Dendritic cell treated with granulocyte-macrophage colony-stimulating factor and Interleukin-4, amounts not matched to agents 40 ng/mL and 50 ng/mL, for 4 days (primary cell): ENCODE measurements around the gene PDGFRA.
"Not testable (repeated sequence)": the region's sequence is repeated elsewhere in the genome, so short reads cannot be mapped to it uniquely, and the experiment has no call there.

ENCODE experiments used
- H3K27ac Mint-ChIP-seq: one replicate; pipeline ENCODE4 v1.8.0; 2022; ENCODE audit warnings: mild to moderate bottlenecking, mixed read lengths
- H3K27me3 Mint-ChIP-seq: one replicate; pipeline ENCODE4 v1.8.0; 2022; ENCODE audit warnings: mild to moderate bottlenecking, mixed read lengths
- H3K36me3 Mint-ChIP-seq: one replicate; pipeline ENCODE4 v1.8.0; 2022; ENCODE audit warnings: low read depth, mixed read lengths
- H3K4me1 Mint-ChIP-seq: one replicate; pipeline ENCODE4 v1.8.0; 2022; ENCODE audit warnings: low read depth, mixed read lengths
- H3K4me3 Mint-ChIP-seq: one replicate; pipeline ENCODE4 v1.8.0; 2022; ENCODE audit warnings: mild to moderate bottlenecking, moderate library complexity, mixed read lengths
- H3K9me3 Mint-ChIP-seq: one replicate; pipeline ENCODE4 v1.8.0; 2022; ENCODE audit warnings: mixed read lengths
- intact Hi-C: fragments of 100-400 bp; cut with micrococcal nuclease; formaldehyde crosslinking; loops from one replicate; pipeline ENCODE4 v1.15.0; 2022

PDGFRA gene

GRCh38 chr4:54290980-54291379 is 61.9 kb downstream of the PDGFRA start:
- H3K27me3 Mint-ChIP-seq = no peaks in the 10 kb centered on the region
- peaks cover 31% of the 10 kb centered on the region for H3K9me3 Mint-ChIP-seq
- no peaks in the 10 kb centered on the region for H3K36me3 Mint-ChIP-seq
- intact Hi-C loops = no loop called here
- H3K27ac Mint-ChIP-seq = no peak overlapping the region
- no peaks in the 10 kb centered on the region for H3K4me1 Mint-ChIP-seq
- H3K4me3 Mint-ChIP-seq = no peak overlapping the region

GRCh38 chr4:54296548-54297203 is 67.6 kb downstream of the PDGFRA start:
- Mint-ChIP-seq H3K36me3 (no peaks in the 10 kb centered on the region), H3K9me3 (peaks cover 37% of the 10 kb centered on the region), H3K4me1 (no peaks in the 10 kb centered on the region), H3K27ac (no peak overlapping the region), H3K4me3 (no peak overlapping the region), H3K27me3 (no peaks in the 10 kb centered on the region)
- intact Hi-C loops = no loop called here

GRCh38 chr4:54308110-54308509 is 79.0 kb downstream of the PDGFRA start:
- Mint-ChIP-seq H3K4me3 (no peak overlapping the region), H3K36me3 (no peaks in the 10 kb centered on the region), H3K27me3 (peaks cover 5% of the 10 kb centered on the region), H3K27ac (no peak overlapping the region), H3K4me1 (no peaks in the 10 kb centered on the region), H3K9me3 (peaks cover 24% of the 10 kb centered on the region)
- intact Hi-C loops = no loop called here

GRCh38 chr4:54315561-54316538 is 86.8 kb downstream of the PDGFRA start:
- intact Hi-C loops = no loop called here

GRCh38 chr4:54317690-54318089 is 88.6 kb downstream of the PDGFRA start:
- Mint-ChIP-seq H3K4me3 (no peak overlapping the region), H3K27ac (peak overlapping the region; percentile 31), H3K27me3 (peaks cover 1% of the 10 kb centered on the region), H3K4me1 (peaks cover 41% of the 10 kb centered on the region), H3K9me3 (peaks cover 13% of the 10 kb centered on the region), H3K36me3 (no peaks in the 10 kb centered on the region)
- intact Hi-C loops = loop anchor here (2.0 kb wide), 1 partner anchor 367 kb away; no protein-coding TSS in a partner anchor

More at GRCh38 chr4:54315561-54316538, 86.8 kb downstream of the PDGFRA start:
- no peaks in the 10 kb centered on the region for H3K36me3 Mint-ChIP-seq
- H3K27me3 Mint-ChIP-seq = peaks cover 4% of the 10 kb centered on the region
- H3K9me3 Mint-ChIP-seq = peaks cover 13% of the 10 kb centered on the region
- no peak overlapping the region for H3K4me3 Mint-ChIP-seq
- H3K27ac Mint-ChIP-seq = peak overlapping the region; percentile 55
- H3K4me1 Mint-ChIP-seq = peaks cover 41% of the 10 kb centered on the region

- Mint-ChIP-seq H3K27ac (no peak overlapping the region), H3K36me3 (no peaks in the 10 kb centered on the region), H3K9me3 (peaks cover 12% of the 10 kb centered on the region), H3K27me3 (peaks cover 1% of the 10 kb centered on the region), H3K4me3 (no peak overlapping the region), H3K4me1 (peaks cover 41% of the 10 kb centered on the region)
- intact Hi-C loops = loop anchor here (2.0 kb wide), 1 partner anchor 366 kb away; no protein-coding TSS in a partner anchor
These were observed 89.8 kb downstream of the PDGFRA start for GRCh38 chr4:54318904-54319303.

GRCh38 chr4:54320826-54321685 is 92.0 kb downstream of the PDGFRA start:
- Mint-ChIP-seq H3K9me3 (no peaks in the 10 kb centered on the region), H3K27ac (peak overlapping the region; percentile 5), H3K36me3 (no peaks in the 10 kb centered on the region), H3K4me1 (peaks cover 23% of the 10 kb centered on the region), H3K27me3 (no peaks in the 10 kb centered on the region), H3K4me3 (no peak overlapping the region)
- intact Hi-C loops = loop anchor here (2.0 to 5.0 kb wide), 2 partner anchors 522 to 1001 kb away; no protein-coding TSS in a partner anchor

GRCh38 chr4:54322818-54323417 is 93.8 kb downstream of the PDGFRA start:
- Mint-ChIP-seq H3K27me3 (no peaks in the 10 kb centered on the region), H3K4me1 (peaks cover 14% of the 10 kb centered on the region), H3K27ac (no peak overlapping the region), H3K4me3 (no peak overlapping the region), H3K36me3 (no peaks in the 10 kb centered on the region), H3K9me3 (no peaks in the 10 kb centered on the region)
- intact Hi-C loops = loop anchor here (1.0 to 5.0 kb wide), 3 partner anchors 118 to 999 kb away; no protein-coding TSS in a partner anchor

- Mint-ChIP-seq H3K4me1 (no peaks in the 10 kb centered on the region), H3K27me3 (no peaks in the 10 kb centered on the region), H3K27ac (no peak overlapping the region), H3K4me3 (no peak overlapping the region), H3K9me3 (peaks cover 9% of the 10 kb centered on the region), H3K36me3 (no peaks in the 10 kb centered on the region)
- intact Hi-C loops = no loop called here
These were observed 101.8 kb downstream of the PDGFRA start for GRCh38 chr4:54330896-54331295.

- peaks cover 9% of the 10 kb centered on the region for H3K9me3 Mint-ChIP-seq
- intact Hi-C loops = no loop called here
These were observed 103.4 kb downstream of the PDGFRA start for GRCh38 chr4:54332542-54332941.

GRCh38 chr4:54333657-54334056 is 104.6 kb downstream of the PDGFRA start:
- intact Hi-C loops = no loop called here
- Mint-ChIP-seq H3K36me3 (no peaks in the 10 kb centered on the region), H3K27ac (no peak overlapping the region), H3K27me3 (no peaks in the 10 kb centered on the region), H3K4me1 (no peaks in the 10 kb centered on the region), H3K4me3 (no peak overlapping the region), H3K9me3 (peaks cover 9% of the 10 kb centered on the region)

More at GRCh38 chr4:54332542-54332941, 103.4 kb downstream of the PDGFRA start:
- Mint-ChIP-seq H3K4me3 (no peak overlapping the region), H3K4me1 (no peaks in the 10 kb centered on the region), H3K27ac (no peak overlapping the region), H3K27me3 (no peaks in the 10 kb centered on the region), H3K36me3 (no peaks in the 10 kb centered on the region)

GRCh38 chr4:54334769-54335168 is 105.7 kb downstream of the PDGFRA start:
- intact Hi-C loops, H3K36me3 Mint-ChIP-seq, H3K4me3 Mint-ChIP-seq, H3K27ac Mint-ChIP-seq, H3K9me3 Mint-ChIP-seq, H3K4me1 Mint-ChIP-seq, H3K27me3 Mint-ChIP-seq: not testable (repeated sequence)

- H3K27ac Mint-ChIP-seq = no peak overlapping the region
- no peaks in the 10 kb centered on the region for H3K27me3 Mint-ChIP-seq
- H3K4me3 Mint-ChIP-seq = no peak overlapping the region
- peaks cover 9% of the 10 kb centered on the region for H3K9me3 Mint-ChIP-seq
- H3K4me1 Mint-ChIP-seq = no peaks in the 10 kb centered on the region
- intact Hi-C loops = no loop called here
- H3K36me3 Mint-ChIP-seq = no peaks in the 10 kb centered on the region
These were observed 107.9 kb downstream of the PDGFRA start for GRCh38 chr4:54337009-54337408.
